K562 (cell line): ENCODE results near the gene CEP162. TPM values are rescaled to one million over a fixed set of nuclear protein-coding genes. Genes with fewer than 3 reads are reported as not detected.

Experiments used
- ATAC-seq: fragments of 200-7000 bp; cut with Tn5 transposase; 3 replicates; pipeline ENCODE4 v1.9.1; 2020; ENCODE audit warnings: moderate library complexity
- BruUV-seq: library from RNA; stranded (reverse); fragments of 400-500 nt; replicated peaks from 2 replicates; lab custom pipeline; 2021; lab: Mats Ljungman, UMichigan
- CTCF ChIA-PET: fragments of 300-600 bp; formaldehyde crosslinking; extraction: SDS; loops from one replicate; lab custom pipeline; 2021; ENCODE audit warnings: low intra/inter-chr PET ratio; lab: Yijun Ruan, JAX
- POLR2A ChIA-PET: fragments of 300-600, 350-650 bp; sonication (Branson Sonifier 250); formaldehyde crosslinking; extraction: SDS; loops from one replicate; lab custom pipeline; 2021; ENCODE audit warnings: antibody characterized with exemption, inconsistent platforms; lab: Yijun Ruan, JAX
- DNase-seq, 4 experiments: peaks; one replicate each; pipeline versions ENCODE4 v3.0.0 to v3.0.0-alpha.2; 2011 to 2018; ENCODE audit warnings: low spot score in 3 of 4, mixed read lengths in 3 of 4; ENCODE audit errors: extremely low read depth in 1 of 4
- FAIRE-seq: peaks from 2 replicates; lab custom pipeline; 2011; peaks lifted over from hg19 to GRCh38; lab: Jason Lieb, UNC
- H2AFZ ChIP-seq: 2 replicates; pipeline ENCODE4 v1.6.0; 2011; ENCODE audit warnings: low read depth, low read length, control low read depth, inconsistent platforms
- H3K27ac ChIP-seq: fragments of 200-600 bp; 3 replicates; pipeline ENCODE4 v1.8.0; 2011; ENCODE audit warnings: low read depth, mild to moderate bottlenecking, control low read depth, inconsistent platforms, low read length, moderate library complexity, mixed read lengths; ENCODE audit errors: extremely low read depth
- H3K27me3 ChIP-seq, 2 experiments: fragments of 300-600 bp in 1 of 2; 2 replicates in 1 of 2; 3 replicates in 1 of 2; pipeline versions ENCODE4 v1.6.0 to v1.8.0; 2011; ENCODE audit warnings: inconsistent platforms in 2 of 2, low read length in 2 of 2, mild to moderate bottlenecking in 1 of 2, mixed read lengths in 1 of 2, moderate library complexity in 1 of 2; ENCODE audit not compliant: control insufficient read depth in 2 of 2, insufficient read depth in 2 of 2
- H3K36me3 ChIP-seq: fragments of 300-600 bp; 3 replicates; pipeline ENCODE4 v1.8.0; 2011; ENCODE audit warnings: mild to moderate bottlenecking, low read length, inconsistent platforms; ENCODE audit not compliant: control insufficient read depth, insufficient read depth
- H3K4me1 ChIP-seq, 2 experiments: fragments of 200-600 bp in 1 of 2; replicated peaks in 1 of 2; 2 replicates in 1 of 2; 3 replicates in 1 of 2; pipeline versions ENCODE4 v1.5.1 to v1.8.0; 2011; ENCODE audit warnings: inconsistent platforms in 2 of 2, low read length in 2 of 2, mild to moderate bottlenecking in 1 of 2, mixed read lengths in 1 of 2, moderate library complexity in 1 of 2; ENCODE audit not compliant: control insufficient read depth in 2 of 2, insufficient read depth in 2 of 2
- H3K4me2 ChIP-seq: 2 replicates; pipeline ENCODE4 v1.6.1; 2011; ENCODE audit warnings: low read length, control low read depth, inconsistent platforms, mixed read lengths; ENCODE audit not compliant: insufficient read depth
- H3K4me3 ChIP-seq: fragments of 200-600 bp; sonication (generic), shearing (Covaris generic); 2 replicates; pipeline ENCODE4 v1.5.1; 2016; ENCODE audit warnings: control low read depth, inconsistent platforms
- H3K79me2 ChIP-seq: fragments of 200-600 bp; 3 replicates; pipeline ENCODE4 v1.8.0; 2011; ENCODE audit warnings: low read length, inconsistent platforms; ENCODE audit not compliant: control insufficient read depth, insufficient read depth
- H3K9ac ChIP-seq, 2 experiments: 2 replicates each; pipeline versions ENCODE4 v1.6.0 to v1.6.1; 2011; ENCODE audit warnings: low read depth in 2 of 2, low read length in 2 of 2, control low read depth in 1 of 2, inconsistent platforms in 1 of 2, mild to moderate bottlenecking in 1 of 2, mixed read lengths in 1 of 2; ENCODE audit not compliant: insufficient read depth in 1 of 2
- H3K9me1 ChIP-seq: one replicate; pipeline ENCODE4 v1.6.0; 2011; ENCODE audit warnings: inconsistent platforms, mild to moderate bottlenecking, low read length, moderate library complexity; ENCODE audit not compliant: control insufficient read depth, insufficient read depth
- H3K9me3 ChIP-seq: replicated peaks from 2 replicates; pipeline ENCODE4 v1.5.1; 2011; ENCODE audit warnings: low read depth, low read length, inconsistent platforms; ENCODE audit not compliant: control insufficient read depth, insufficient read depth
- H4K20me1 ChIP-seq: replicated peaks from 2 replicates; pipeline ENCODE4 v1.6.1; 2011; ENCODE audit warnings: low read length, inconsistent platforms, mixed read lengths; ENCODE audit not compliant: control insufficient read depth, insufficient read depth
- GATAD2A ChIP-seq: fragments of 450-650 bp; IDR thresholded peaks from 2 replicates; pipeline ENCODE4 v1.6.1; 2017
- MCM5 ChIP-seq: fragments of 450-650 bp; IDR thresholded peaks from 2 replicates; pipeline ENCODE4 v1.6.1; 2016; ENCODE audit warnings: low read depth
- NFYB ChIP-seq: IDR thresholded peaks from 2 replicates; pipeline ENCODE4 v1.6.1; 2011; ENCODE audit warnings: mild to moderate bottlenecking, moderate library complexity; ENCODE audit not compliant: insufficient read length; ENCODE audit errors: extremely low read depth
- POLR3G ChIP-seq: IDR thresholded peaks from 2 replicates; pipeline ENCODE4 v1.6.1; 2011; ENCODE audit not compliant: insufficient read length, insufficient replicate concordance; ENCODE audit errors: extremely low read depth
- WHSC1 ChIP-seq: IDR thresholded peaks from one replicate; pipeline ENCODE4 v1.6.1; 2012; ENCODE audit warnings: low read length, control low read depth, inconsistent platforms
- ZNF217 ChIP-seq: sonication (generic); formaldehyde crosslinking; IDR thresholded peaks from 2 replicates; pipeline ENCODE4 v1.8.0; 2022; ENCODE audit warnings: mild to moderate bottlenecking, missing genetic modification reagents
- in situ Hi-C: fragments of 300-500 bp; cut with MboI; formaldehyde crosslinking; loops from 4 replicates; pipeline ENCODE4 v1.15.0; 2018; ENCODE audit warnings: inconsistent platforms, mixed read lengths
- intact Hi-C: fragments of 100-400 bp; cut with micrococcal nuclease; formaldehyde crosslinking; loops from 2 replicates; pipeline ENCODE4 v1.14.2; 2022
- polyA plus RNA-seq, 8 experiments: library from polyadenylated mRNA; depleted of rRNA in 4 of 8; stranded (reverse) in 5 of 8; unstranded in 3 of 8; fragments of >200 nt; fragmentation: Nextera tagmentation in 2 of 8; fragmentation: Illumina TruSeq in 1 of 8; extraction: Ambion mirVana in 2 of 8; extraction: Trizol in 1 of 8; gene quantifications; 2 replicates each; pipeline versions ENCODE4 v1.2.1 to v1.2.3, GENCODE V29; 2011 to 2014; ENCODE audit warnings: inconsistent platforms in 1 of 8, missing spikeins in 1 of 8
- total RNA-seq, 7 experiments: library from RNA; depleted of rRNA in 6 of 7; stranded (reverse); fragments of >200 nt in 6 of 7; fragmentation: Illumina TruSeq in 2 of 7; extraction: Trizol in 2 of 7; gene quantifications; 2 replicates each; pipeline versions ENCODE4 v1.2.1 to v1.2.3, GENCODE V29; 2011 to 2021; ENCODE audit warnings: low replicate concordance in 1 of 7
- TF ChIP-seq, protein P1 (sequence below): fragments of 450-650 bp; IDR thresholded peaks from 2 replicates; pipeline ENCODE4 v1.6.1; 2017; ENCODE audit warnings: antibody characterized with exemption, mild to moderate bottlenecking
- TF ChIP-seq, protein P2 (sequence below): fragments of 450-650 bp; IDR thresholded peaks from 2 replicates; pipeline ENCODE4 v1.6.1; 2017; ENCODE audit warnings: mild to moderate bottlenecking, moderate library complexity
- TF ChIP-seq, protein P3 (sequence below): fragments of 250-450 bp; sonication (Bioruptor Pico); IDR thresholded peaks from 2 replicates; pipeline ENCODE4 v1.5.0; 2020; ENCODE audit warnings: mild to moderate bottlenecking

The CEP162 gene
- total and polyA plus RNA-seq, 9 of the 15 experiments (the other 6 are each of a cell fraction or from before 2014, with no cell fraction given) = 3.9 to 8.6 (median 6.7) TPM

DNA sequence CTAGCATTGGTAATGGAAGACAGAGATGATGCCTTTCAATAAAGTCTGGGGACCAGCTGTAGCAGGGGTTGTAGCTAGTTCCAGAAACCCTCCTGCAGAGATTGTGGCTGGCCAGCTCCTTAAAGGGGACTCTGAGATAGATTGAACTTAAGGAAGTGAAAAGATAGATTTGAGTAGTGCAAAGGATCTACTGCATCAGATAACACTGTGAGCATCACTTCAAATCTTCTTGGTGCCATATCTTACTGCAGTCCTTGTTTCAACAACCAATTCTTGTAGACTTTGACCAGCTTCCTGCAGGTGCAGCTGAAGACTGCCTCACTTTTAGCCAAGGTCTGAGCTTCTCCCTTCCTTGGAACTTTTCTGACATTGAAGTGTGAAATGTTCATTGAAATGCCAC, 14.8 kb upstream of the CEP162 start:
- H2AFZ ChIP-seq = no peak overlapping the region
- H4K20me1 ChIP-seq = no peaks in the 10 kb centered on the region
- no peak overlapping the region for H3K4me3 ChIP-seq
- ChIA-PET CTCF (no interaction called here), POLR2A (no interaction called here)
- H3K9me1 ChIP-seq = no peaks in the 10 kb centered on the region
- H3K27me3 ChIP-seq = no peaks in the 10 kb centered on the region
- H3K27ac ChIP-seq = no peak overlapping the region
- FAIRE-seq (no peak), DNase-seq (no peak), ATAC-seq (no peak)
- in situ Hi-C loops = no loop called here
- intact Hi-C loops = no loop called here
- no peak overlapping the region for H3K4me2 ChIP-seq
- no TSS peak for BruUV-seq
- no peaks in the 10 kb centered on the region for H3K4me1 ChIP-seq
- H3K36me3 ChIP-seq = no peaks in the 10 kb centered on the region
- no peaks in the 10 kb centered on the region for H3K9me3 ChIP-seq
- H3K9ac ChIP-seq = no peak overlapping the region
- H3K79me2 ChIP-seq = no peaks in the 10 kb centered on the region
- TF ChIP-seq, protein P1, sequence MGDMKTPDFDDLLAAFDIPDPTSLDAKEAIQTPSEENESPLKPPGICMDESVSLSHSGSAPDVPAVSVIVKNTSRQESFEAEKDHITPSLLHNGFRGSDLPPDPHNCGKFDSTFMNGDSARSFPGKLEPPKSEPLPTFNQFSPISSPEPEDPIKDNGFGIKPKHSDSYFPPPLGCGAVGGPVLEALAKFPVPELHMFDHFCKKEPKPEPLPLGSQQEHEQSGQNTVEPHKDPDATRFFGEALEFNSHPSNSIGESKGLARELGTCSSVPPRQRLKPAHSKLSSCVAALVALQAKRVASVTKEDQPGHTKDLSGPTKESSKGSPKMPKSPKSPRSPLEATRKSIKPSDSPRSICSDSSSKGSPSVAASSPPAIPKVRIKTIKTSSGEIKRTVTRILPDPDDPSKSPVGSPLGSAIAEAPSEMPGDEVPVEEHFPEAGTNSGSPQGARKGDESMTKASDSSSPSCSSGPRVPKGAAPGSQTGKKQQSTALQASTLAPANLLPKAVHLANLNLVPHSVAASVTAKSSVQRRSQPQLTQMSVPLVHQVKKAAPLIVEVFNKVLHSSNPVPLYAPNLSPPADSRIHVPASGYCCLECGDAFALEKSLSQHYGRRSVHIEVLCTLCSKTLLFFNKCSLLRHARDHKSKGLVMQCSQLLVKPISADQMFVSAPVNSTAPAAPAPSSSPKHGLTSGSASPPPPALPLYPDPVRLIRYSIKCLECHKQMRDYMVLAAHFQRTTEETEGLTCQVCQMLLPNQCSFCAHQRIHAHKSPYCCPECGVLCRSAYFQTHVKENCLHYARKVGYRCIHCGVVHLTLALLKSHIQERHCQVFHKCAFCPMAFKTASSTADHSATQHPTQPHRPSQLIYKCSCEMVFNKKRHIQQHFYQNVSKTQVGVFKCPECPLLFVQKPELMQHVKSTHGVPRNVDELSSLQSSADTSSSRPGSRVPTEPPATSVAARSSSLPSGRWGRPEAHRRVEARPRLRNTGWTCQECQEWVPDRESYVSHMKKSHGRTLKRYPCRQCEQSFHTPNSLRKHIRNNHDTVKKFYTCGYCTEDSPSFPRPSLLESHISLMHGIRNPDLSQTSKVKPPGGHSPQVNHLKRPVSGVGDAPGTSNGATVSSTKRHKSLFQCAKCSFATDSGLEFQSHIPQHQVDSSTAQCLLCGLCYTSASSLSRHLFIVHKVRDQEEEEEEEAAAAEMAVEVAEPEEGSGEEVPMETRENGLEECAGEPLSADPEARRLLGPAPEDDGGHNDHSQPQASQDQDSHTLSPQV = no peak
- TF ChIP-seq POLR3G (no peak), GATAD2A (no peak), MCM5 (no peak), WHSC1 (no peak), ZNF217 (CRISPR knock-in tag) (no peak), NFYB (no peak)
- TF ChIP-seq, protein P2, sequence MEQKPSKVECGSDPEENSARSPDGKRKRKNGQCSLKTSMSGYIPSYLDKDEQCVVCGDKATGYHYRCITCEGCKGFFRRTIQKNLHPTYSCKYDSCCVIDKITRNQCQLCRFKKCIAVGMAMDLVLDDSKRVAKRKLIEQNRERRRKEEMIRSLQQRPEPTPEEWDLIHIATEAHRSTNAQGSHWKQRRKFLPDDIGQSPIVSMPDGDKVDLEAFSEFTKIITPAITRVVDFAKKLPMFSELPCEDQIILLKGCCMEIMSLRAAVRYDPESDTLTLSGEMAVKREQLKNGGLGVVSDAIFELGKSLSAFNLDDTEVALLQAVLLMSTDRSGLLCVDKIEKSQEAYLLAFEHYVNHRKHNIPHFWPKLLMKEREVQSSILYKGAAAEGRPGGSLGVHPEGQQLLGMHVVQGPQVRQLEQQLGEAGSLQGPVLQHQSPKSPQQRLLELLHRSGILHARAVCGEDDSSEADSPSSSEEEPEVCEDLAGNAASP = no peak
- TF ChIP-seq, protein P3, sequence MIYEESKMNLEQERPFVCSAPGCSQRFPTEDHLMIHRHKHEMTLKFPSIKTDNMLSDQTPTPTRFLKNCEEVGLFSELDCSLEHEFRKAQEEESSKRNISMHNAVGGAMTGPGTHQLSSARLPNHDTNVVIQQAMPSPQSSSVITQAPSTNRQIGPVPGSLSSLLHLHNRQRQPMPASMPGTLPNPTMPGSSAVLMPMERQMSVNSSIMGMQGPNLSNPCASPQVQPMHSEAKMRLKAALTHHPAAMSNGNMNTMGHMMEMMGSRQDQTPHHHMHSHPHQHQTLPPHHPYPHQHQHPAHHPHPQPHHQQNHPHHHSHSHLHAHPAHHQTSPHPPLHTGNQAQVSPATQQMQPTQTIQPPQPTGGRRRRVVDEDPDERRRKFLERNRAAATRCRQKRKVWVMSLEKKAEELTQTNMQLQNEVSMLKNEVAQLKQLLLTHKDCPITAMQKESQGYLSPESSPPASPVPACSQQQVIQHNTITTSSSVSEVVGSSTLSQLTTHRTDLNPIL (CRISPR knock-in tag) = no peak
